Epithelial cell of esophagus (primary cell): Measurements from ENCODE around the gene DST.

Experiments
- DNase-seq: peaks from one replicate; pipeline ENCODE4 v3.0.0; 2010; ENCODE audit warnings: low read depth
- H3K4me3 ChIP-seq: 2 replicates; pipeline ENCODE4 v1.5.1; 2011; ENCODE audit warnings: mild to moderate bottlenecking, low read length, control low read depth
- TF ChIP-seq, protein P1 (sequence below): IDR thresholded peaks from 2 replicates; pipeline ENCODE4 v1.5.1; 2011; ENCODE audit warnings: low read depth, mild to moderate bottlenecking, low read length, control low read depth, inconsistent platforms; ENCODE audit not compliant: insufficient read depth; ENCODE audit errors: missing control alignments

DST gene

DNA sequence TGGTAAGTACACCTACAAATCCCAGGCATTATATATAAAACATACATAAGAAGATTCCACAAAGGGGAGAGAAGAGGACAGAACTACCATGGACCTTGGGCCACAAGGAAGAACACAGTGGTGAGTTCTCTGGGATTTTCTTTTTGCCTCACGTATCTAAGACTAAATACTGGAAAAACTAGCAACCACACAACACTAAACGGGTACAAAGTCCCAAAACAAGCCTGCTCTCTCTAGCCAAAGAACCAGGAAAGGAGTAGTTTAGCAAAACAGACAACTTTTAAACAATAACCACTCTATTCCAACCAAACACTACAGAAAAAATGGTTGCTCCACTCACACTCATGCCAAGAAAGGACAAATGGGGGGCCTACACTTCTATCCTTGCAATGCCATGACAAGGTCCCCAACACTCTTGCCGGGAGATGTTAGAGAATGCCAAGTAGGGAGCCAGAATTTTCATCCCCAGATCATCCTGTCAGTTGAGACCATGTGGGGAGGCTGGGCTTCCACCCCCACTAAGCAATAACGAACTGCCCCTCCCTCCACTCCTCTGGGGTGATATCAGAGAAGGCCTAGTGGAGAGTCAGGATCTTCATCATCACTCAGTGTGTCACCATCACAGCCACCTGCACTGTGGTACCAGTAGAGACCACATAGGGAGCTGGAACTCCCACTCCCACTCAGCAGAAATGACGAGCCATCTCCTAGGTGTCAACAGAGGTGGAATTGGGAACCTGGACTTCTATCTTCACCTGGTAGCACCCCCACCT lies 123.5 kb downstream of the DST start:
- TF ChIP-seq, protein P1, sequence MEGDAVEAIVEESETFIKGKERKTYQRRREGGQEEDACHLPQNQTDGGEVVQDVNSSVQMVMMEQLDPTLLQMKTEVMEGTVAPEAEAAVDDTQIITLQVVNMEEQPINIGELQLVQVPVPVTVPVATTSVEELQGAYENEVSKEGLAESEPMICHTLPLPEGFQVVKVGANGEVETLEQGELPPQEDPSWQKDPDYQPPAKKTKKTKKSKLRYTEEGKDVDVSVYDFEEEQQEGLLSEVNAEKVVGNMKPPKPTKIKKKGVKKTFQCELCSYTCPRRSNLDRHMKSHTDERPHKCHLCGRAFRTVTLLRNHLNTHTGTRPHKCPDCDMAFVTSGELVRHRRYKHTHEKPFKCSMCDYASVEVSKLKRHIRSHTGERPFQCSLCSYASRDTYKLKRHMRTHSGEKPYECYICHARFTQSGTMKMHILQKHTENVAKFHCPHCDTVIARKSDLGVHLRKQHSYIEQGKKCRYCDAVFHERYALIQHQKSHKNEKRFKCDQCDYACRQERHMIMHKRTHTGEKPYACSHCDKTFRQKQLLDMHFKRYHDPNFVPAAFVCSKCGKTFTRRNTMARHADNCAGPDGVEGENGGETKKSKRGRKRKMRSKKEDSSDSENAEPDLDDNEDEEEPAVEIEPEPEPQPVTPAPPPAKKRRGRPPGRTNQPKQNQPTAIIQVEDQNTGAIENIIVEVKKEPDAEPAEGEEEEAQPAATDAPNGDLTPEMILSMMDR, result no peak
- no peak for DNase-seq
- H3K4me3 ChIP-seq, result no peak overlapping the region

DNA sequence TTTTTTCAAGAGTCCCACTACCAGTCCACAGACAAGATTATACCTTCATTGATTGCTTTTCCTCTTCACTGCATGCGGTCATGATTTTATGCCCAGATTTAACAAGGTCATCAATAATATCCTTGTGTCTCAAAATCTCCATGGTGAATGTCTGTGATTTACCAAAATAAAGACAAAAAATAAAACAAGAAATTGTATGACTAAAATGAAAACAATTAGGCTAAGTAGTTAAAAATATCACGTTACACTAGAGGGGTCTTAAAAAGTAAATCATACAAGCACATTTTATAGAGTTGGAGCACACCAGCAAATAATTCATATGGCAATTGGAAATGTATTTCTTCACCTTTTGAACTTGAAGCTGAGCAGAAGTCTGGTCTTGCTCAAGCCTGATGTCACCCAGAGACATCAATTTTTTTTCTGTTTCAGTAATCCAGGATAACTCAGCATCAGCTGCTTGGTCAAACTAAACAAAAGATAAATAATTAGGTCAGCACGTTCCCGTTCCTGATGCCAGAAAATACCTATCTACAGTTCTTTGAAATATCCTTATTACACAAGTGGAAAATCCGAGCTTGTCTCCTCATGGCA lies 125.4 kb downstream of the DST start:
- no peak for DNase-seq
- TF ChIP-seq, protein P1, result no peak
- no peak overlapping the region for H3K4me3 ChIP-seq

DNA sequence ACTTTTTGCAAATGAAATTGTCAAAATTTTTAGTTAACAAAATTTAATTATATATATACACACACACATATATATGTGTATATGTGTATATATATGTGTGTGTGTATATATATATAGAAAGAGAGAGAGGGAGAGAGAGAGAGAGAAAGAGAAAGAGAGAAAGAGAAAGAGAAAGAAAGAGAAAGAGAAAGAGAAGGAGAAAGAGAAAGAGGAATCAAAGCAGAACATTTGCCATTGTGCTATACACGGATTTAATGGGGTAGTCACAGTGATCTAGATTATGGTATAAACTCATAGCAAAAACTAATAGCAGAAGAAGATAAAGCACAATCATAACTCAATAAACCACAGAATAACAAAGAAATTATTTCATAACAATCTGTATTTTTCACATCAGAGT lies 126.7 kb downstream of the DST start:
- DNase-seq, result no peak
- H3K4me3 ChIP-seq, result no peak overlapping the region
- TF ChIP-seq, protein P1, result no peak

DNA sequence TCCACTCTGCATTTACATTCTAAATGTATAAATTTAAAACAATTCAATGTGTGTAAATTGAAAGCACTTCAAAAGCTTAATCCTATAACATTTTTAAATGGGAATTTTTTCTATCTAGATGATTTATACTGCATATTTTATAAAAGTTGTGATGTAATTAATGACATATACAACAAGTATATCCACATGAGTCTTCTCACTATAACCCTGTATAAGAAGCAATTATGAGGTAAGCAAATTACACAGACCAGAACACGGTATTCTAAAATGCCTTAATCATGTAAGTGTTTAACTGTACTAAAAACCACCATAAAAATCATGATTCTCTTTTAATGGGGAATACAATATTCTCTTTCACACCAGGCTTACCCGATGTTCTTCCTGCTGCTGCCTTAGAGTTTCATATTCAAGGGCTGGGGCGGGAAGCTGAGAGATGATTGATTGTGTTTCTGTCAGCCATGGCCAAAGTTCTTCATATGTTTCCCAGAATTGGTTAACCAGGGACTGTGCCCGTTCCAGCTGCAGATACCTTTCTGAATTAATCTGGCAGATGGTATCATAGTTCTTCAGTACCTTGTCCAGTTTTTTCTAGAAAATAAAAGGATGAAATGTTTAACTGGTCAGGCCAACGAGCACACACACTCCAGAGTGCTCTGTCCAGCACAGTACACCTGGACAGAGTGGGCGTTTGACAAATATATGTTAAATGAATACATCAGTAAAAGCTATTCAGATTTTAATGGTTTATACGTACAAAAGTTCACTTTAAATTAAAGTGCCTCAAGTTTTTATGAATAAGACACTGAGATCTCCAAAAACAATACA lies 127.4 kb downstream of the DST start:
- DNase-seq, result no peak
- TF ChIP-seq, protein P1, result no peak
- no peak overlapping the region for H3K4me3 ChIP-seq

GRCh38 chr6:56514395-56514794 lies 128.3 kb downstream of the DST start:
- no peak overlapping the region for H3K4me3 ChIP-seq
- TF ChIP-seq, protein P1, result no peak
- DNase-seq, result no peak

DNA sequence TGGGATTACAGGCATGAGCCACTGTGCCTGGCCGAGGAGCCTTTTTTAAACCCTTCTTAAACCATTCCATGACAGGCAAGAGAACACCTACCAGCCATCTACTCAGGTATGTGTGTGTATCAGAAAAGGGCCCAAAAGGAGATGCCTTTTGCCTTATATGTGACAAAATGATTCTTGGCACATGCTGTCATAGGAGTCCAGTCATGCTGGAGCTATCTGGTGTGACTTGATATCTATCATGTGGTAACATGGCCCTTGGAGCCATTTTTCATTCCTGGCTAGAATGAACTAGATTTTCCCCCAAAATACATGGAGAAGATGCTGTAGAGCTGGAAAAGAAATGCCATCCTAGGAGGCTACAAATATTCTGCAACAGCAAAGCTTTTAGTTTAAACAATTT lies 129.1 kb downstream of the DST start:
- DNase-seq, result peak; percentile 27
- no peak overlapping the region for H3K4me3 ChIP-seq
- TF ChIP-seq, protein P1, result no peak

DNA sequence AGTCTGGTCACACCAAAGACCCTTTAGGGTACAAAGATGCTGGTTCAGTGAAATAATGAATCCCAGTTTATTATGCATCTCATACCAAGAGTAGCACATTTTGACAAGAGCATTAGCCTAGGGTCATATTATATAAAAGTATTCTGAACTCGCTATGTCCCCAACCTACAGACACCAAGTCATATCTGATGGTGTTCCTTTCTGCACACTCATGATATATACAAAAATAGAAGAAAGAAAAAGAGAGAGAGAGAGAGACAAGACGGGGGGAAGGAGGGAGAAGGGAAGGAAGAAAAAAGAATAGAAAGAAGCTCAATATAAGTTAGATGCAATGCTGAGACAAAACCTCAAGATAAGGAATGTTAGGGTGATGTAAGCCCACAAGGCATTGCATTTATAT lies 131.1 kb downstream of the DST start:
- TF ChIP-seq, protein P1, result no peak
- no peak overlapping the region for H3K4me3 ChIP-seq
- no peak for DNase-seq
